K562 (cell line): ENCODE measurements around the gene PTPN7. TPM values are rescaled to one million over a fixed set of nuclear protein-coding genes. Genes with fewer than 3 reads are reported as not detected.
A peak's percentile ranks its signal among the peaks of the same experiment; 100 is the strongest.

Experiments
- ADNP ChIP-seq: fragments of 200-800 bp; sonication (Bioruptor generic); IDR thresholded peaks from 2 replicates; pipeline ENCODE4 v1.6.1; 2016; ENCODE audit warnings: missing genetic modification characterization, missing compliant biosample characterization
- CGGBP1 ChIP-seq: fragments of 250-450 bp; sonication (Bioruptor Pico); IDR thresholded peaks from 2 replicates; pipeline ENCODE4 v1.9.0; 2021; ENCODE audit warnings: mild to moderate bottlenecking
- DLX4 ChIP-seq: fragments of 250-450 bp; sonication (Bioruptor Pico); IDR thresholded peaks from 2 replicates; pipeline ENCODE4 v1.6.1; 2021; ENCODE audit warnings: mild to moderate bottlenecking
- ELF1 ChIP-seq: fragments of 200-800 bp; sonication (Bioruptor generic); IDR thresholded peaks from 2 replicates; pipeline ENCODE4 v1.6.1; 2016; ENCODE audit warnings: missing genetic modification characterization, missing compliant biosample characterization
- ETS2 ChIP-seq: IDR thresholded peaks from 2 replicates; pipeline ENCODE4 v1.6.1; 2016; ENCODE audit warnings: borderline replicate concordance, missing genetic modification characterization, mild to moderate bottlenecking, moderate library complexity, missing compliant biosample characterization; ENCODE audit not compliant: poor library complexity, severe bottlenecking
- FOXA3 ChIP-seq, 2 experiments: fragments of 450-650 bp in 1 of 2; sonication (generic) in 1 of 2; formaldehyde crosslinking; IDR thresholded peaks in 1 of 2; conservative IDR thresholded peaks in 1 of 2; 2 replicates each; pipeline versions ENCODE4 v1.4.0 to v1.8.0; 2020 to 2022; ENCODE audit warnings: mild to moderate bottlenecking in 2 of 2, missing genetic modification reagents in 1 of 2
- HDAC3 ChIP-seq: fragments of 450-650 bp; IDR thresholded peaks from 2 replicates; pipeline ENCODE4 v1.6.1; 2018; ENCODE audit warnings: borderline replicate concordance, mild to moderate bottlenecking, moderate library complexity; ENCODE audit not compliant: partially characterized antibody
- MCM5 ChIP-seq: fragments of 450-650 bp; IDR thresholded peaks from 2 replicates; pipeline ENCODE4 v1.6.1; 2016; ENCODE audit warnings: low read depth
- MEIS2 ChIP-seq: fragments of 450-650 bp; IDR thresholded peaks from 2 replicates; pipeline ENCODE4 v1.6.1; 2014; ENCODE audit warnings: mild to moderate bottlenecking; ENCODE audit not compliant: partially characterized antibody
- MIER1 ChIP-seq: fragments of 450-650 bp; IDR thresholded peaks from 2 replicates; pipeline ENCODE4 v1.6.1; 2016; ENCODE audit warnings: antibody characterized with exemption, mild to moderate bottlenecking, low read depth
- RBBP5 ChIP-seq: fragments of 200-600 bp; sonication (generic); IDR thresholded peaks from 2 replicates; pipeline ENCODE4 v1.6.1; 2012; ENCODE audit warnings: borderline replicate concordance, mild to moderate bottlenecking, low read length, control low read depth, inconsistent platforms; ENCODE audit not compliant: insufficient read depth, poor library complexity, severe bottlenecking
- SPI1 ChIP-seq: IDR thresholded peaks from 2 replicates; pipeline ENCODE4 v1.6.1; 2011; ENCODE audit warnings: low read depth, low read length, control low read depth, borderline replicate concordance
- STAG1 ChIP-seq: sonication (generic); formaldehyde crosslinking; IDR thresholded peaks from 2 replicates; pipeline ENCODE4 v1.5.0; 2020; ENCODE audit warnings: missing genetic modification reagents, borderline replicate concordance
- TAL1 ChIP-seq: fragments of 450-650 bp; IDR thresholded peaks from 2 replicates; pipeline ENCODE4 v1.6.1; 2016; ENCODE audit warnings: mild to moderate bottlenecking
- ZBTB26 ChIP-seq: fragments of 450-650 bp; formaldehyde crosslinking; IDR thresholded peaks from 2 replicates; pipeline ENCODE4 v1.4.0; 2022; ENCODE audit warnings: missing genetic modification characterization
- ZBTB7A ChIP-seq: IDR thresholded peaks from 2 replicates; pipeline ENCODE4 v1.6.1; 2011; ENCODE audit warnings: low read depth, mild to moderate bottlenecking, low read length, moderate library complexity, borderline replicate concordance; ENCODE audit not compliant: control insufficient read depth
- ZC3H11A ChIP-seq: IDR thresholded peaks from 2 replicates; pipeline ENCODE4 v1.6.1; 2012; ENCODE audit warnings: low read depth, low read length, improper control_type of control experiment
- ZKSCAN8 ChIP-seq: fragments of 200-800 bp; sonication (Bioruptor generic); IDR thresholded peaks from 2 replicates; pipeline ENCODE4 v1.6.1; 2016; ENCODE audit warnings: missing genetic modification characterization, missing compliant biosample characterization
- ZNF449 ChIP-seq: fragments of 250-450 bp; sonication (Bioruptor Pico); IDR thresholded peaks from 2 replicates; pipeline ENCODE4 v1.8.0; 2022; ENCODE audit warnings: moderate library complexity, mild to moderate bottlenecking, inconsistent platforms
- ZNF583 ChIP-seq: fragments of 250-450 bp; sonication (Bioruptor Pico); IDR thresholded peaks from 2 replicates; pipeline ENCODE4 v1.4.0; 2020
- ZNF717 ChIP-seq: fragments of 250-450 bp; sonication (Bioruptor Pico); IDR thresholded peaks from 2 replicates; pipeline ENCODE4 v1.5.0; 2021
- polyA plus RNA-seq, 8 experiments: library from polyadenylated mRNA; depleted of rRNA in 4 of 8; stranded (reverse) in 5 of 8; unstranded in 3 of 8; fragments of >200 nt; fragmentation: Nextera tagmentation in 2 of 8; fragmentation: Illumina TruSeq in 1 of 8; extraction: Ambion mirVana in 2 of 8; extraction: Trizol in 1 of 8; gene quantifications; 2 replicates each; pipeline versions ENCODE4 v1.2.1 to v1.2.3, GENCODE V29; 2011 to 2014; ENCODE audit warnings: inconsistent platforms in 1 of 8, missing spikeins in 1 of 8
- total RNA-seq, 7 experiments: library from RNA; depleted of rRNA in 6 of 7; stranded (reverse); fragments of >200 nt in 6 of 7; fragmentation: Illumina TruSeq in 2 of 7; extraction: Trizol in 2 of 7; gene quantifications; 2 replicates each; pipeline versions ENCODE4 v1.2.1 to v1.2.3, GENCODE V29; 2011 to 2021; ENCODE audit warnings: low replicate concordance in 1 of 7
- TF ChIP-seq, protein P1 (sequence below): fragments of 250-450 bp; sonication (Bioruptor Pico); IDR thresholded peaks from 2 replicates; pipeline ENCODE4 v1.8.0; 2021; ENCODE audit warnings: borderline replicate concordance, mild to moderate bottlenecking, moderate library complexity; ENCODE audit not compliant: poor library complexity, severe bottlenecking
- TF ChIP-seq, protein P2 (sequence below): sonication (generic); formaldehyde crosslinking; IDR thresholded peaks from 2 replicates; pipeline ENCODE4 v1.9.0; 2022; ENCODE audit warnings: mild to moderate bottlenecking, missing genetic modification reagents

PTPN7 gene
- total and polyA plus RNA-seq, 9 of the 15 experiments (the other 6 are each of a cell fraction or from before 2014, with no cell fraction given): 18.7 to 144 (median 120) TPM

DNA sequence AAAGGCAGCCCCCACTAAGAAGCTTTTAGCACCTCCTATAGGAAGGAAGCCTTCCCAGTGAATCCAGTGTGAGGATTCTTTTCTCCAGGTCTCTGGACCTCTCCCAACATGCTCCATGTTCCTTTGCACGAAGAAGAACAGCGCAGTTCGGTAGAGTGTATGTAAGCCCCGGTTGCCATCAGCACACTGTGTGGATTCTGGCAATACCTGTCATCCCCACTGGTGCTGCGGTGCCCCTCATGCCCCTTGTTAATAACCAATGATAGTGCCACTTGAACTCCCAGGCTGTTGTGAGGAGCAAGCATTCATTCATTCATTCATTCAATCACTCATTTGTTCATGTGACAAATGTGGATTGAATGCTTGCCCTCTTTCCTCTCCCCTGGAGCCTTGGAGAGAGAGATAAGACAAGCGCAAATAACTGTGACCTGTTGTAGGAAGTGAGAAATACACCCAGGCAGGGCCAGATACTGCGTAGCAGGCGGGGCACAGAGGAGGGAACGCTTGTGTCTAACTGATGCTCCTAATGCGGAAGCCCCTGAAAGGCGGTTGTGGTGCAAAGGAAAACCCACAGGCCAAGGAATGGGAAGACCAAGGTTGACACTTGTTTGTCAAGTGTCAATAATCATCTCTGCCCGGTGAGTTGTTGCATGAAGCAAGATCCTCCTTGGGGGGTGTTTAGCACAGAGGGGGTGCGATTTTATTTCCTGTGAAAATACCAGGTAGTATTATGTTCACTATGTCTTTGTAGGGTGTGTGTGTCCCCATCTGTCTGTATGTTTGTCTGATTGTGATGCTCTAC lies 43.0 kb upstream of the PTPN7 start (continued):
- TF ChIP-seq RBBP5 (no peak), MCM5 (no peak), STAG1 (CRISPR knock-in tag) (no peak), ETS2 (no peak), ZBTB7A (no peak), HDAC3 (peak; percentile 68), TAL1 (peak; percentile 72), ZNF583 (no peak), ZKSCAN8 (CRISPR knock-in tag) (peak; percentile 24; the same call in 1 of the 2 replicates), MIER1 (no peak), SPI1 (peak; percentile 82; the same call in 1 of the 2 replicates), CGGBP1 (CRISPR knock-in tag) (no peak), ELF1 (tag) (peak; percentile 86), ZNF449 (CRISPR knock-in tag) (no peak), ZNF717 (CRISPR knock-in tag) (no peak), ADNP (tag) (no peak), ZBTB26 (CRISPR knock-in tag) (no peak), FOXA3 (CRISPR knock-in tag; conservative IDR thresholded peaks at IDR 0.05 in 1 of 2, IDR thresholded peaks at IDR 0.05 in 1 of 2) (peak in 1 of 2 experiments; percentile 35; a peak in 2 of 4 replicates), MEIS2 (peak; percentile 62), ZC3H11A (no peak), DLX4 (CRISPR knock-in tag) (no peak)
- TF ChIP-seq, protein P1, sequence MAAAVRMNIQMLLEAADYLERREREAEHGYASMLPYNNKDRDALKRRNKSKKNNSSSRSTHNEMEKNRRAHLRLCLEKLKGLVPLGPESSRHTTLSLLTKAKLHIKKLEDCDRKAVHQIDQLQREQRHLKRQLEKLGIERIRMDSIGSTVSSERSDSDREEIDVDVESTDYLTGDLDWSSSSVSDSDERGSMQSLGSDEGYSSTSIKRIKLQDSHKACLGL (CRISPR knock-in tag): no peak
- TF ChIP-seq, protein P2, sequence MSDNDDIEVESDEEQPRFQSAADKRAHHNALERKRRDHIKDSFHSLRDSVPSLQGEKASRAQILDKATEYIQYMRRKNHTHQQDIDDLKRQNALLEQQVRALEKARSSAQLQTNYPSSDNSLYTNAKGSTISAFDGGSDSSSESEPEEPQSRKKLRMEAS (CRISPR knock-in tag): peak; percentile 3; the same call in 1 of the 2 replicates
